Activated effector memory CD4-positive, alpha-beta T cell treated with Interleukin-2 at 50 U/mL for 16 hours (primary cell): ENCODE results near the gene TTI1.
"Not testable (repeated sequence)": the region's sequence is repeated elsewhere in the genome, so short reads cannot be mapped to it uniquely, and the experiment has no call there.

Experiments
- DNase-seq: peaks from one replicate; pipeline ENCODE4 v3.0.0-alpha.2; 2020

Gene TTI1

DNA sequence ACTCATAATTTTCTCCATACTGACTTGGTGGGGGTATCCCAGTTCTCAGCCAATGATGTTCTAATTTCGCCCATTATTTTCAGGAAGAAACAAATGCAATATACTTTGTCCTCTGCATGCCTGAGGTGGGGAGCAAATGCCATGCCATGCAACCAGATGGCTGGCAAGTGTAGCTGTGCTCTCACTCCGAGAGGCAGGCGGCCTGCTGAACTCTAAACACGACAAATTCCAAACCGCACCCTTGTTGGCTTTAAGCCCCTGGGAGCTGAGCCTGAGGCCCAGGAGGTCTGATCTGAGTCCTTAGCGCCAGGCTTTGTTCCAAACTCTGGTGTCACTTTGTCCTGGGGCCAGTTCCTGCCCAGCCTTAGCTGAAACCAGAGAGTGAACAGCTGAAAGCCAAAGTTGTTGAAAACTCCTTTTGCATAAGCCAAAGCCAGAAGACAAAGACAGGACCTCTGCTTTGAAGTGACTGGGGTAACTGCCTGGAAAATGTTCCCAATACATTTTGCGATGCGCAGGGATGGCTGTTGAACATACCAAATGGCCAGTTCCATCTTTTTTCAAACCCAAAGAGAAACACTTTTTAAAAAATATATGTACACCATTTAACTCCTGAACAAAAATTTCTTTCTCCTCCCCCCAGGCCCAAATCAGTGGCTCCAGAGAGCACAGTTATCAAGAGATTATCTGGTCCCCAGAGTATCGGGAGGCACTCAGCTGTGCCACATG lies 46.2 kb downstream of the TTI1 start:
- DNase-seq = no peak

DNA sequence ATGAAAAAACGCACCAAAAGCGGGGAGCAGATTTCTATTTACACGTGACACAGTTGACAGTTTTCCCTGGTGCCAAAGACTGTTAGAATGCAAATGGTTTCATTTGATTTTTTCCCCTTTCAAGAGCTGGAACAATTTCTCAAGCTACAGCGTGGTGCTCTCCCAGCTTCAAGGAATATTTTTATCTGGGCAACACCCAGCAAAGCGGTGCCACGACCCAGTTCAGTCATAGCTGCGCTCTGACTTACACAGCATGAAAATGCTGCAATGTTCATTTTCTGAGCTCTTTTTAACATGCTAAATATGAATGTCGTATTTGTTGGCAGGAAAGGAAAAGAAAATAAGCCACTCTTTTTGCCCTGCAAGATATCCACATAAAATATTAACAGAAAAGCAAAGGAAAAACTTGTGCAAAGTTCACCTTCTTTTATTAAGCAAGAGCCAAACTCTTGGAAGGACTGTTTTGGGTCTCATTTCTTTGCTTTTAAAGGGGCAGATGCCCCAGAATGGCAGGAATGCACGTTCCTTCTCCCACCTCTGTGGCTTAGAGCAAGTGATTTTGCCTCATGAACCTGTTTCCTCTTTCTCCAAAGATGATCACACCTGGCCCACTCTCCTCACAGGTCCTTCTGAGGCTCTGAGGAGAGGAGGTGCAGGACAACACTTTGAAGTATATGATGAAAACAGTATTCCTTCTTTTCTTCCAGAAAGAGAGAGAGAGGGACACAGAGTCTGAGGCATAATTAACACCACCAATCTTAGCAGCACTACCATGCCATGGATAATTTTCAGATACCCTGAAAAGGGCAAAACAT lies 47.0 kb downstream of the TTI1 start:
- DNase-seq = no peak

- no peak for DNase-seq
Observed at GRCh38 chr20:37984018-37984785, 49.1 kb downstream of the TTI1 start.

DNA sequence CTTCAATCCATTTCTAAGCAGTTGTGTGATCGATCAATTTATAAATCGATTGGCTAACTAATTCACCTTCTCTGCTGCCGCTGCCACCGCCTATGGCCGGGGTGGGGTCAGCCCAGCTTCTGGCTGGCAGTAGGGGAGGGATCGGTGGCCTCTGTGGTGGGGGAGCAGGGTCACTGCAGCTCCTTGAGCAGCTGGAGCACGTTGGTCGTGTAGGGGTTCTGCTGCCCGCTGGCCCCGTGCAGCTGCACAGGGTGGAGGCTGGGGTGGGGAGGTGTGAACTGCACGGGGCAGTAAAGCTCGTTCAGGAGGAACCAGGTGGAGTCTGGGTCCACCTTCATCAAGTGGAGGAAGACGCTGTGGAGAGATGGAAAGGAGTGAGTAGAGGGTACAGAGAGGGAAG lies 50.0 kb downstream of the TTI1 start:
- no peak for DNase-seq

GRCh38 chr20:37981568-37981967 lies 51.7 kb downstream of the TTI1 start:
- DNase-seq = no peak

DNA sequence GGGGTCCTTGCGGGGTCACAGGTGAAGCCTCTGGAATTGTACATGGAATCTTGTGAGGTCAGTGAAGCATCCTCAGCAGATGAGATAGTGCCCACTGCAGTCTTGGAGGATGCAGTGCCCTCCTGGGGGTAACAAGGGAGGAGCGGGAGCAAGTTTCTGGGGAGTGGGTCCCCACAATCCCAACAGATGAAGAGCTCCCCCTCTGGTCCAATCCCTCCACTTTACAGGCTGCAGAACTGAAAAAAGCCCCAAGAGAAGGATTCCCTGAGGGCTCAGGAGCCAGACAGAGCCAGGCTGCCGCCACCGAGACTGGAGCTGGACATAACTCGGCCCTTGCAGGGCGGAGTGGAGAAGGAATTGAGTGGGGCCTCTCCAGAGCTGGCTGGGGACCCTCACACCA lies 52.4 kb downstream of the TTI1 start:
- no peak for DNase-seq

DNA sequence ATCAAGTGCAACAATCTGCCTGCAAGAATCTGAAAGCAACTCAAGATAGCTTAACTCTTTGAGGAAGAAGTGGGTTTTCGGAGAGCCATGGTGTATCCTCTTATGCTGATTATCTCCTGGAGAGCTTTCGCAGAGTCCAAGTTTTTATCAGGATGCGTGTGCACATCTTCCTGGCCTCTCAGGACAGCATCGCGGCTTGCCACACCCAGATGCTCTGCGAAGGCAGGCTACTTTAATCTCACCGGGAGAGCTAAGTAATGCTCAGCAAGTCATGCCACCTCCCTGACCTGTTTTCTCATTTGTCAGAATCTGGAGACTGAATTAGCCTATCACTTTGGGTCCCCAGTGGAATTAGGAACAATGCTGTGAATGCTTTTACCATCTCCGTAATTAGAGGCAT lies 52.9 kb downstream of the TTI1 start:
- no peak for DNase-seq

DNA sequence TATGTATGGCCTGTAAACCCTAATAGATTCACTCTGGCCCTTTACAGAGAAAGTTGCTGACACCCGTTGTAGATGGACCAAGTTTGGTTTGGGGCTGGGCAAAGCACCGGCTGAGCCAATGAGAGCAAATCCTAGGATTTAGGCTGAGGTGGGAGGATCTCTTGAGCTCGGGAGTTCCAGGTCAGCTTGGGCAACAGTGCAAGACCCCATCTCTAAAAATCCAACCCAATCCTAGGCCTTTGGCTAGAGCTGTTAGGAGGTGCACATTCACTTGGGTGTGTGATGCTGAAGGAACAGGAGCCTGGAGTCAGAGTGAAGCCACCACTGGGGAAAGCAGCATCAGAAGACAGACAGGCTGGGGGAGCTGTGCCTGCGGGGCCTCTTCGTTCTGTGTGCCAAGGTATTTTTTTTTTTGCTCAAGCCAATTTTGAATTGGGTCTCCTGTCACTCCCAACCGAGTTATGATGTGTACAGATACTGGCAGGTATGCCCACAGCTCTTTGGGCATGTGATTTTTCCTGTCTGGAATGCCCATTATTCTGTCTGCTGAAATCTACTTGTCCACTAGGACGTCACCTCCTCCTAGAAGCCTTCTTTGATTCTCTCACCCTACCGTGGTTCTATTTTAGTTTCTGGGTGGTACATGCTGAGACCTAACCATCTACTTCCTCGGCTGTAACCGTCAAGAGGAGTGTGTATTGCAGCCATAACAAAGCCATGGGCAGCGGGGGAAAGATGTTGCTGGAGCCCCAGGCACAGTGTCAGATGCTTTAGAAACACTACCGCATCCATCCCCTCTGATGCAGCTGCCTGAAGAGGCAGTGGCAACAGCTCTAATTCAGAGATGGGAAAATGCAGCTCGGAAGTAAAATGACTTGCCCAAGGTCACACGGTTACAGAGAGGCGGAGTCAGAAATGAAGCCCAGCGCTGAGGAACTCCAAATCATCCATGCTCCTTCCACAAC lies 54.0 kb downstream of the TTI1 start:
- DNase-seq = no peak

- DNase-seq = no peak
Observed at GRCh38 chr20:37977786-37978185, 55.5 kb downstream of the TTI1 start.

DNA sequence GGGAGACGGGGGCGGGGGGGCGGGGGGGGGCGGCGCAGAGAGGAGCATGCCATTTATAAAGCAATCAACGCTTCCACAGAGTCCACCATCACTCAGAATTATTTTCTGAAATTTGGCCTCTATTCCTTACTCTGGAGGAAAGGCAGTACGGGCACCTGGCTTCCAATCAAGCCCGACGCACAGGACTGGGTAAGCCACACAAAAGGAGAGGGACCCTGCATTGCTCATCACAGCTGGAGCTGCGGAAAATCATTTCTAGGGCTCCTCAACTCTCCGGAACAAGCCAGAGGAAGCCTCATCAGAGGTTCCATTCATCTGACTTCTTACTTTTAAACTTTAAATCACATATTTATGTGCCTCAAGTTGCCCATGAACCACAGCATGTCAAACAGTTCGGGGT lies 55.9 kb downstream of the TTI1 start:
- no peak for DNase-seq

DNA sequence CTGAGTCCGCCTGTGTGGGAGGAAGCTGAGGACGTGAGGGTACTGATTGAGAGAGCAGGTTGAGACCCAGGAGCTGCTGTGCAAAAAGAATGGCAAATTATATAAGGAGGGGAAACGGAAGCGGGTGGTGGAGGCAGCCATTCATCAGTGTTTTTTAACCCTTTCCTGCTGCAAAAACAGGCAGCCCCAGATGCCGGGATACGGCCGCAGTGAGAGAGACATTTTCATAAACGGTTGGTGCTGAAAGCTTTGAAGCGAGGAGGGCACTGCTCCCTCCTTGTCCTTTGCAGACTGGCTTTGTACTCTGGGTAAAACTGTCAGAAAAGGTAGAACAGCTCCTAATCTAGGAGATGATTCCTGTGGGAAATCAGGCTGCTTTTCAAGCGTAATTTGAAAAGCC lies 56.4 kb downstream of the TTI1 start:
- DNase-seq = no peak

DNA sequence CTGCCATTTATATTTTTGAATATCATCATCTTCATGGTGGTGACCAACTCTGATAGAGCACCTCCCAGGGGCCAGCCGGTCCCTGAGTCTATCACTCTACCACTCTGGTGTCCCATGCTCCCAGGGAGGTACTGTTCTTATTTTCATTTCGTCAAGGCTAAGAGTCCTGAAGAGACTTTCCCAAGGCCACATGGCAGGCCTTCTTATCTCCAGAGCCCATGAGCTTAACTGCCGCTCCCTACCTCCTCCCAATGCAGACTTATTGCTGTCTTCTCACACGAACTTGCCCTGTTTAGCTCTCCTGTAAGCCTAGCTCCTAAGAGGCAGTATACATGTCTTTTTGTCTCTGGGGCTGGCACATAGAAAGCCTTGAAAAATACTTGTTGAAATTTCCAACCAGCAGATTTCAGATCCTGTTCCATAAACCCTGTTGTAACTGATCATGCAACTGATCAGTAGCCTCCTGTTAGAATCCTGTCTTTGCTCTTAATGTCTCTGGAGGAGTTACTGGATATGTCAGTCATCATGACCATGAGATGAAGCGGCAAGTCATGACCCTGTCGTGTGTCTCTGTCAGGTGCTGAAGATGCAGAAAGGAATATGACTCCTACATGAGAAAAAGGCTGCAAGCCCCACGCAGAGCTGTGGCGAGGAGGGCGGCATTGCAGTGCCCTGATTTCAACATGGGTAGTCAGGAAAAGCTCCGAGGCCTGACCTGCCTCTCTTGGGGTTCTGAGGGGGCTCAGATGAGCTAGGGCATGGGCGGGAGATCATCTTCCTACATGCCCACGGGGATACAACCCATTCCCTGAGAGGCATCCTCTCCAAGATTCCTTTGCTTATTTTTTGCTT lies 60.0 kb downstream of the TTI1 start:
- no peak for DNase-seq

DNA sequence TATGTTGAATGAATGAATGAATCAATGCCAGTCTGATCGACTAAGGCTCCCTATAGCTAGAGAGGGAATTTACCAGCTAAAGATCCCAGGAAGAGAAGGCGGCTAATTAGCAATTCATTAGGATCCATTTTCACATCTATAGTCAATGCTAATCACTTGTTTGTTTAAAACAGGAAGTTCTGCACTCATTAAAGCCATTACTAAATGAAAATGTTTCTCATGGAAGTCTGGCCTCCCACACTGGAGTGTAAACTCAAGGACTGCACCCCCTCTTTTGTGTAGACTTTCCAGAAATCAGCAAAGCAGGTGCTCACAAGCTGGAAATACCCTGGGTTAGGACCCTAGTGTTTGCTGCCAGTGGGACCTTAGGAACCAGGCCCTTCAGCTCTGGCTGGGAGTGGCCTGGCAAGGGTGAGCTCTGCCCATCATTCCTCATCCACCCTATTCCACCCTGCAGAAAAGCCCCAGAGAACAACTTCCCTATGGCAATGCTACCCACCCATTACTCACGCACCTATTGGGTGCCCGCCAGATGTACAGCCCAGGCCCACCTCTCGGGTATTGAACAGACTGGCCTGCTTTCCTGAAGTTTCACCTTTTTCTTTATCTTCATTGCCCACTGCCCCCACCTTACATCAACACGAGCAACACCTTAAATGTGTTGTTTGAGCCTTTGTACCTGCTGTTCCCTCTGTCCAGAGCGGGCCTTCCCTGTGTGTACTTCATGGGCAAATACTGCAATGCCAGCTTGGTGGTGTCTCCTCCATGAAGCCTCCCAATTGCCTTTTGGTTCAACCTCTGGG lies 60.8 kb downstream of the TTI1 start:
- DNase-seq = no peak

GRCh38 chr20:37971561-37972127 lies 61.6 kb downstream of the TTI1 start:
- DNase-seq = no peak

- DNase-seq = no peak
Observed at GRCh38 chr20:37970856-37971245, 62.4 kb downstream of the TTI1 start.

- DNase-seq = no peak
Observed at GRCh38 chr20:37969949-37970855, 63.1 kb downstream of the TTI1 start.

DNA sequence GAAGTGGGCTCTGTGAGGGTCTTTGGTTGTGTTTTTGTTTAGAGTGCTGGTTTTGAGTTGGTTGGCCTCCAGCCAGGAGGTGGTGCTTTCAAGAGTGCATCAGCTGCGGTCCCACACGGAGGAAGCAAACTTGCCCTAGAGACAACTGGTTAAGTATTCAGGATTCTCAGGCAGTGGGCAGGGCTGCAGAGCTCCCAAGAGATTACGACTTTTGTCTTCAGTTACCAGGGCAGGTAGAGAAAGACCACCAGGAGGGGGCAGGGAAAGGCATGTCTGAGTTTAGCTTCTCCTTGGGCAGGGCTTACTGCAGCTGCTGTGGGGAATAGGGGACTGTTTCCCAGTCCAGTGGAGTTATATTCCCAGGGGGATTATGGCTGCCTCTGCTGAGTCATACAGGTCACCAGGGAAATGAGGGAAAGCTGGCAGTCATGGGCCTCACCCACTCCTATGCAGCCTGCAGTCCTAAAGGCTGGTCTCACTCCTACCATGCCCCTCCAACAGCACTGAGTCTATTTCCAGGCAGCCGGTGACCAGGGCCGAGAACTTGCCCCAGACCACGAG lies 64.3 kb downstream of the TTI1 start:
- no peak for DNase-seq

DNA sequence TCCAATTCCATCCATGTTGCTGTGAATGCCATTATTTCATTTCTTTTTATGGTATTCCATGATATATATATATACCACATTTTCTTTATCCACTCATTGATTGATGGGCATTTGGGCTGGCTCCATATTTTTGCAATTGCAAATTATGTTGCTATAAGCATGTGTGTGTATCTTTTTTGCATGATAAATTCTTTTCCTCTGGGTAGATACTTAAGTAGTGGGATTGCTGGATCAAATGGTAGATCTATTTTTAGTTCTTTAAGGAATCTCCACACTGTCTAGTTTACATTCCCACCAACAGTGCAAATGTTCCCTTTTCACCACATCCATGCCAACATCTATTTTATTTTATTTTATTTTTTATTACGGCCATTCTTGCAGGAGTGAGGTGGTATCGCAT lies 69.8 kb downstream of the TTI1 start:
- not testable (repeated sequence) for DNase-seq

GRCh38 chr20:37961066-37961465 lies 72.2 kb downstream of the TTI1 start:
- no peak for DNase-seq
